GM23338 (cell line): Measurements from ENCODE around the gene WDR35. TPM values are rescaled to one million over a fixed set of nuclear protein-coding genes. Genes with fewer than 3 reads are reported as not detected.

ENCODE experiments used
- ATAC-seq: fragments of 200-7000 bp; cut with Tn5 transposase; 3 replicates; pipeline ENCODE4 v1.9.1; 2020
- DNase-seq: peaks from one replicate; pipeline ENCODE4 v3.0.0-alpha.2; 2015; ENCODE audit warnings: low spot score
- H2AFZ ChIP-seq: fragments of 200-600 bp; sonication (generic); 2 replicates; pipeline ENCODE4 v1.8.0; 2016; ENCODE audit warnings: antibody characterized with exemption, mild to moderate bottlenecking, moderate library complexity
- H3F3A ChIP-seq: fragments of 200-600 bp; sonication (generic); replicated peaks from 2 replicates; pipeline ENCODE4 v1.8.0; 2017; ENCODE audit warnings: antibody characterized with exemption, mixed run types, low read depth
- H3K27ac ChIP-seq: fragments of 200-600 bp; sonication (generic); 2 replicates; pipeline ENCODE4 v1.6.1; 2016; ENCODE audit warnings: low read depth
- H3K27me3 ChIP-seq: fragments of 200-600 bp; sonication (generic); 2 replicates; pipeline ENCODE4 v1.8.0; 2016; ENCODE audit warnings: mild to moderate bottlenecking, mixed run types, moderate library complexity; ENCODE audit not compliant: insufficient read depth
- H3K36me3 ChIP-seq: fragments of 200-600 bp; sonication (generic); 2 replicates; pipeline ENCODE4 v1.8.0; 2016; ENCODE audit warnings: mild to moderate bottlenecking; ENCODE audit not compliant: insufficient read depth
- H3K4me1 ChIP-seq: fragments of 200-600 bp; sonication (generic); 2 replicates; pipeline ENCODE4 v1.8.0; 2016; ENCODE audit warnings: mild to moderate bottlenecking, moderate library complexity; ENCODE audit not compliant: insufficient read depth
- H3K4me2 ChIP-seq: fragments of 200-600 bp; sonication (generic); 2 replicates; pipeline ENCODE4 v1.7.1; 2017; ENCODE audit warnings: mixed run types
- H3K4me3 ChIP-seq: fragments of 200-600 bp; sonication (generic); 2 replicates; pipeline ENCODE4 v1.6.1; 2016; ENCODE audit warnings: mixed run types
- H3K79me2 ChIP-seq: fragments of 200-600 bp; sonication (generic); replicated peaks from 2 replicates; pipeline ENCODE4 v1.8.0; 2017; ENCODE audit warnings: mild to moderate bottlenecking; ENCODE audit not compliant: insufficient read depth
- H3K9me2 ChIP-seq: fragments of 200-600 bp; sonication (generic); 2 replicates; pipeline ENCODE4 v1.8.0; 2017; ENCODE audit not compliant: insufficient read depth
- H4K20me1 ChIP-seq: fragments of 200-600 bp; sonication (generic); replicated peaks from 2 replicates; pipeline ENCODE4 v1.8.0; 2017; ENCODE audit warnings: mild to moderate bottlenecking; ENCODE audit not compliant: insufficient read depth
- H3K27ac Mint-ChIP-seq: 2 replicates; pipeline ENCODE4 v1.8.0; 2020; ENCODE audit warnings: inconsistent platforms, mild to moderate bottlenecking, moderate library complexity, mixed read lengths
- H3K27me3 Mint-ChIP-seq: 3 replicates; pipeline ENCODE4 v1.8.0; 2022; ENCODE audit warnings: low read depth, mild to moderate bottlenecking, moderate library complexity, mixed read lengths, inconsistent platforms; ENCODE audit not compliant: insufficient read depth, poor library complexity
- H3K36me3 Mint-ChIP-seq: 3 replicates; pipeline ENCODE4 v1.8.0; 2021; ENCODE audit warnings: low read depth, mild to moderate bottlenecking, inconsistent platforms, moderate library complexity, mixed read lengths
- H3K4me1 Mint-ChIP-seq: 3 replicates; pipeline ENCODE4 v1.8.0; 2020; ENCODE audit warnings: mild to moderate bottlenecking, inconsistent platforms, mixed read lengths
- H3K4me3 Mint-ChIP-seq: 3 replicates; pipeline ENCODE4 v1.8.0; 2021; ENCODE audit warnings: moderate library complexity, mild to moderate bottlenecking, inconsistent platforms, mixed read lengths
- H3K9me3 Mint-ChIP-seq: 3 replicates; pipeline ENCODE4 v1.8.0; 2020; ENCODE audit warnings: moderate library complexity, mild to moderate bottlenecking, inconsistent platforms, mixed read lengths
- CREB1 ChIP-seq: fragments of 250-450 bp; sonication (Bioruptor Pico); IDR thresholded peaks from 2 replicates; pipeline ENCODE4 v1.5.0; 2020; ENCODE audit warnings: low read depth, mild to moderate bottlenecking, moderate library complexity
- CTCF ChIP-seq, 2 experiments: fragments of 200-600 bp in 1 of 2; sonication (generic) in 1 of 2; conservative IDR thresholded peaks; 2 replicates each; pipeline versions ENCODE4 v1.5.1 to v1.6.1; 2016 to 2017; ENCODE audit warnings: antibody characterized with exemption in 2 of 2, low read depth in 2 of 2, mild to moderate bottlenecking in 2 of 2, moderate library complexity in 1 of 2
- JUNB ChIP-seq: IDR thresholded peaks from one replicate; pipeline ENCODE4 v1.6.1; 2016; ENCODE audit warnings: antibody characterized with exemption; ENCODE audit not compliant: unreplicated experiment
- NANOG ChIP-seq: IDR thresholded peaks from 2 replicates; pipeline ENCODE4 v1.6.1; 2016; ENCODE audit warnings: antibody characterized with exemption, borderline replicate concordance
- STAT1 ChIP-seq: IDR thresholded peaks from one replicate; pipeline ENCODE4 v1.6.1; 2016; ENCODE audit warnings: antibody characterized with exemption; ENCODE audit not compliant: unreplicated experiment
- ZNF114 ChIP-seq: fragments of 250-450 bp; sonication (Bioruptor Pico); IDR thresholded peaks from 2 replicates; pipeline ENCODE4 v1.5.0; 2020; ENCODE audit warnings: mild to moderate bottlenecking, moderate library complexity
- polyA plus RNA-seq: library from polyadenylated mRNA; unstranded; fragments of >200 nt; fragmentation: Nextera tagmentation; extraction: Ambion mirVana; gene quantifications from 2 replicates; pipeline ENCODE4 v1.2.1, GENCODE V29; 2016
- total RNA-seq: library from RNA; depleted of rRNA; stranded (reverse); fragments of >200 nt; shearing (Covaris generic); gene quantifications from 2 replicates; pipeline ENCODE4 v1.2.3, GENCODE V29; 2014
- TF ChIP-seq, protein P1 (sequence below): fragments of 250-450 bp; sonication (Bioruptor Pico); IDR thresholded peaks from 2 replicates; pipeline ENCODE4 v1.5.0; 2020; ENCODE audit warnings: mild to moderate bottlenecking, moderate library complexity

The WDR35 gene
- total and polyA plus RNA-seq, 2 experiments from 2014 or later = 5.3 to 20.0 TPM

DNA sequence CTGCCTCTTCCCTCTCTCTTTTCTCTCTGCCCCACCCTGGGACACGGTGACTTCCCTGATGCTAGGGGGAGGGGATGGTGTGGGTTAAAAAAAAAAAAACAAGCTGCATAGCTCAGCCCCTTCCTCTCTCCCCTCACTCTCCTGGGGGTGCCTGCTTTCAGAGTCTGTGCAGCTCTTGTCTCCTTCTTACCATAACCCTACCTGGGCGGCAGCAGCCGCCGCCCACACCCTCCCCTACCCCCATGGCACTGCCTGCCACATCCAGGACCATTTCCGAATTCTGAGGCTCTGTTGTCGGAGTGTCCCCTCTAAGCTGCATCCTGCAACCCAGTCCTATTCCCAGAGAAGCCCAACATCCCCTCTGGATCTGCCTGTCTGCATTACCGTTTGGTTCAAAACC lies 104.1 kb downstream of the WDR35 start:
- Mint-ChIP-seq H3K27me3 (peaks cover 2% of the 10 kb centered on the region), H3K4me1 (peaks cover 6% of the 10 kb centered on the region), H3K4me3 (no peak overlapping the region), H3K36me3 (no peaks in the 10 kb centered on the region), H3K27ac (no peak overlapping the region), H3K9me3 (no peaks in the 10 kb centered on the region)
- TF ChIP-seq STAT1 (no peak), CTCF (conservative IDR thresholded peaks at IDR 0.05; ENCODE audit: low read depth in 2 of 2) (no peak), NANOG (no peak), CREB1 (CRISPR knock-in tag) (no peak), ZNF114 (no peak), JUNB (no peak)
- TF ChIP-seq, protein P1, sequence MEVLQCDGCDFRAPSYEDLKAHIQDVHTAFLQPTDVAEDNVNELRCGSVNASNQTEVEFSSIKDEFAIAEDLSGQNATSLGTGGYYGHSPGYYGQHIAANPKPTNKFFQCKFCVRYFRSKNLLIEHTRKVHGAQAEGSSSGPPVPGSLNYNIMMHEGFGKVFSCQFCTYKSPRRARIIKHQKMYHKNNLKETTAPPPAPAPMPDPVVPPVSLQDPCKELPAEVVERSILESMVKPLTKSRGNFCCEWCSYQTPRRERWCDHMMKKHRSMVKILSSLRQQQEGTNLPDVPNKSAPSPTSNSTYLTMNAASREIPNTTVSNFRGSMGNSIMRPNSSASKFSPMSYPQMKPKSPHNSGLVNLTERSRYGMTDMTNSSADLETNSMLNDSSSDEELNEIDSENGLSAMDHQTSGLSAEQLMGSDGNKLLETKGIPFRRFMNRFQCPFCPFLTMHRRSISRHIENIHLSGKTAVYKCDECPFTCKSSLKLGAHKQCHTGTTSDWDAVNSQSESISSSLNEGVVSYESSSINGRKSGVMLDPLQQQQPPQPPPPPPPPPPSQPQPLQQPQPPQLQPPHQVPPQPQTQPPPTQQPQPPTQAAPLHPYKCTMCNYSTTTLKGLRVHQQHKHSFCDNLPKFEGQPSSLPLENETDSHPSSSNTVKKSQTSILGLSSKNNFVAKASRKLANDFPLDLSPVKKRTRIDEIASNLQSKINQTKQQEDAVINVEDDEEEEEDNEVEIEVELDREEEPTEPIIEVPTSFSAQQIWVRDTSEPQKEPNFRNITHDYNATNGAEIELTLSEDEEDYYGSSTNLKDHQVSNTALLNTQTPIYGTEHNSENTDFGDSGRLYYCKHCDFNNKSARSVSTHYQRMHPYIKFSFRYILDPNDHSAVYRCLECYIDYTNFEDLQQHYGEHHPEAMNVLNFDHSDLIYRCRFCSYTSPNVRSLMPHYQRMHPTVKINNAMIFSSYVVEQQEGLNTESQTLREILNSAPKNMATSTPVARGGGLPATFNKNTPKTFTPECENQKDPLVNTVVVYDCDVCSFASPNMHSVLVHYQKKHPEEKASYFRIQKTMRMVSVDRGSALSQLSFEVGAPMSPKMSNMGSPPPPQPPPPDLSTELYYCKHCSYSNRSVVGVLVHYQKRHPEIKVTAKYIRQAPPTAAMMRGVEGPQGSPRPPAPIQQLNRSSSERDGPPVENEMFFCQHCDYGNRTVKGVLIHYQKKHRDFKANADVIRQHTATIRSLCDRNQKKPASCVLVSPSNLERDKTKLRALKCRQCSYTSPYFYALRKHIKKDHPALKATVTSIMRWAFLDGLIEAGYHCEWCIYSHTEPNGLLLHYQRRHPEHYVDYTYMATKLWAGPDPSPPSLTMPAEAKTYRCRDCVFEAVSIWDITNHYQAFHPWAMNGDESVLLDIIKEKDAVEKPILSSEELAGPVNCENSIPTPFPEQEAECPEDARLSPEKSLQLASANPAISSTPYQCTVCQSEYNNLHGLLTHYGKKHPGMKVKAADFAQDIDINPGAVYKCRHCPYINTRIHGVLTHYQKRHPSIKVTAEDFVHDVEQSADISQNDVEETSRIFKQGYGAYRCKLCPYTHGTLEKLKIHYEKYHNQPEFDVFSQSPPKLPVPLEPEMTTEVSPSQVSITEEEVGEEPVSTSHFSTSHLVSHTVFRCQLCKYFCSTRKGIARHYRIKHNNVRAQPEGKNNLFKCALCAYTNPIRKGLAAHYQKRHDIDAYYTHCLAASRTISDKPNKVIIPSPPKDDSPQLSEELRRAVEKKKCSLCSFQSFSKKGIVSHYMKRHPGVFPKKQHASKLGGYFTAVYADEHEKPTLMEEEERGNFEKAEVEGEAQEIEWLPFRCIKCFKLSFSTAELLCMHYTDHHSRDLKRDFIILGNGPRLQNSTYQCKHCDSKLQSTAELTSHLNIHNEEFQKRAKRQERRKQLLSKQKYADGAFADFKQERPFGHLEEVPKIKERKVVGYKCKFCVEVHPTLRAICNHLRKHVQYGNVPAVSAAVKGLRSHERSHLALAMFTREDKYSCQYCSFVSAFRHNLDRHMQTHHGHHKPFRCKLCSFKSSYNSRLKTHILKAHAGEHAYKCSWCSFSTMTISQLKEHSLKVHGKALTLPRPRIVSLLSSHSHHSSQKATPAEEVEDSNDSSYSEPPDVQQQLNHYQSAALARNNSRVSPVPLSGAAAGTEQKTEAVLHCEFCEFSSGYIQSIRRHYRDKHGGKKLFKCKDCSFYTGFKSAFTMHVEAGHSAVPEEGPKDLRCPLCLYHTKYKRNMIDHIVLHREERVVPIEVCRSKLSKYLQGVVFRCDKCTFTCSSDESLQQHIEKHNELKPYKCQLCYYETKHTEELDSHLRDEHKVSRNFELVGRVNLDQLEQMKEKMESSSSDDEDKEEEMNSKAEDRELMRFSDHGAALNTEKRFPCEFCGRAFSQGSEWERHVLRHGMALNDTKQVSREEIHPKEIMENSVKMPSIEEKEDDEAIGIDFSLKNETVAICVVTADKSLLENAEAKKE = no peak
- Histone ChIP-seq H3K4me2 (no peak overlapping the region), H2AFZ (no peak overlapping the region), H3K9me2 (peaks cover 21% of the 10 kb centered on the region), H3K79me2 (no peaks in the 10 kb centered on the region), H3F3A (no peaks in the 10 kb centered on the region), H3K36me3 (no peaks in the 10 kb centered on the region), H3K4me3 (no peak overlapping the region), H3K4me1 (no peaks in the 10 kb centered on the region), H3K27me3 (no peaks in the 10 kb centered on the region), H3K27ac (no peak overlapping the region), H4K20me1 (no peaks in the 10 kb centered on the region)
- DNase-seq (no peak), ATAC-seq (no peak)
